H9 (cell line): ENCODE measurements around the gene SCIN. TPM values are rescaled to one million over a fixed set of nuclear protein-coding genes. Genes with fewer than 3 reads are reported as not detected.

Source experiments
- DNase-seq: peaks from one replicate; pipeline ENCODE4 v3.0.0-alpha.2; 2017
- H2AFZ ChIP-seq: one replicate; pipeline ENCODE4 v1.6.1; 2013; ENCODE audit warnings: mild to moderate bottlenecking, low read length, control low read depth, moderate library complexity
- H2AK5ac ChIP-seq: 2 replicates; pipeline ENCODE4 v1.6.1; 2013; ENCODE audit warnings: low read length, control low read depth, mixed read lengths; ENCODE audit not compliant: insufficient read length
- H2BK120ac ChIP-seq: one replicate; pipeline ENCODE4 v1.6.1; 2013; ENCODE audit warnings: low read depth, mild to moderate bottlenecking, low read length, control low read depth, inconsistent platforms; ENCODE audit not compliant: poor library complexity, severe bottlenecking
- H2BK12ac ChIP-seq: 2 replicates; pipeline ENCODE4 v1.6.1; 2013; ENCODE audit warnings: low read length, control low read depth, mixed read lengths, low read depth; ENCODE audit not compliant: insufficient read length
- H2BK15ac ChIP-seq: 2 replicates; pipeline ENCODE4 v1.6.1; 2013; ENCODE audit warnings: low read depth, low read length, control low read depth
- H2BK20ac ChIP-seq: one replicate; pipeline ENCODE4 v1.6.1; 2013; ENCODE audit warnings: low read depth, mild to moderate bottlenecking, low read length, control low read depth, inconsistent platforms; ENCODE audit not compliant: poor library complexity, severe bottlenecking
- H2BK5ac ChIP-seq: 2 replicates; pipeline ENCODE4 v1.6.1; 2013; ENCODE audit warnings: low read length, control low read depth, mixed read lengths; ENCODE audit not compliant: insufficient read length
- H3K14ac ChIP-seq: 2 replicates; pipeline ENCODE4 v1.6.1; 2013; ENCODE audit warnings: low read length, control low read depth; ENCODE audit not compliant: insufficient read depth
- H3K18ac ChIP-seq: 2 replicates; pipeline ENCODE4 v1.6.1; 2013; ENCODE audit warnings: low read depth, mild to moderate bottlenecking, mixed read lengths, low read length, control low read depth; ENCODE audit not compliant: insufficient read length
- H3K23ac ChIP-seq: 2 replicates; pipeline ENCODE4 v1.6.1; 2013; ENCODE audit warnings: low read length, control low read depth, mixed read lengths, low read depth; ENCODE audit not compliant: insufficient read length
- H3K23me2 ChIP-seq: 2 replicates; pipeline ENCODE4 v1.6.1; 2013; ENCODE audit warnings: low read depth, mild to moderate bottlenecking, mixed read lengths, low read length, control low read depth; ENCODE audit not compliant: insufficient read length, poor library complexity, severe bottlenecking
- H3K27ac ChIP-seq: 2 replicates; pipeline ENCODE4 v1.5.1; 2013; ENCODE audit warnings: low read length, control low read depth, mixed read lengths, low read depth; ENCODE audit not compliant: insufficient read length
- H3K27me3 ChIP-seq: 2 replicates; pipeline ENCODE4 v1.6.1; 2013; ENCODE audit warnings: low read length, control low read depth, inconsistent platforms; ENCODE audit not compliant: insufficient read depth
- H3K4ac ChIP-seq: 2 replicates; pipeline ENCODE4 v1.6.1; 2013; ENCODE audit warnings: low read depth, mild to moderate bottlenecking, control low read depth, inconsistent platforms, low read length, moderate library complexity
- H3K4me1 ChIP-seq: 2 replicates; pipeline ENCODE4 v1.6.1; 2013; ENCODE audit warnings: low read length, control low read depth, inconsistent platforms; ENCODE audit not compliant: insufficient read depth
- H3K4me2 ChIP-seq: 2 replicates; pipeline ENCODE4 v1.6.1; 2013; ENCODE audit warnings: low read length, control low read depth, mixed read lengths; ENCODE audit not compliant: insufficient read length, insufficient read depth
- H3K56ac ChIP-seq: 2 replicates; pipeline ENCODE4 v1.6.1; 2013; ENCODE audit warnings: low read depth, mild to moderate bottlenecking, mixed read lengths, low read length, control low read depth; ENCODE audit not compliant: insufficient read length
- H3K79me1 ChIP-seq: 2 replicates; pipeline ENCODE4 v1.6.1; 2013; ENCODE audit warnings: low read depth, mild to moderate bottlenecking, moderate library complexity, low read length, control low read depth, inconsistent platforms; ENCODE audit not compliant: insufficient read depth, poor library complexity, severe bottlenecking
- H3K79me2 ChIP-seq: 2 replicates; pipeline ENCODE4 v1.6.1; 2013; ENCODE audit warnings: low read length, control low read depth, inconsistent platforms; ENCODE audit not compliant: insufficient read depth
- H3K9ac ChIP-seq: 2 replicates; pipeline ENCODE4 v1.6.1; 2013; ENCODE audit warnings: low read length, control low read depth, mixed read lengths; ENCODE audit not compliant: insufficient read length; ENCODE audit errors: extremely low read depth
- H3K9me3 ChIP-seq: one replicate; pipeline ENCODE4 v1.6.1; 2013; ENCODE audit warnings: low read depth, low read length, inconsistent platforms; ENCODE audit not compliant: control insufficient read depth
- H3T11ph ChIP-seq: one replicate; pipeline ENCODE4 v1.6.1; 2013; ENCODE audit warnings: mild to moderate bottlenecking, low read length, control low read depth, inconsistent platforms
- H4K20me1 ChIP-seq: one replicate; pipeline ENCODE4 v1.6.1; 2013; ENCODE audit not compliant: control insufficient read depth, insufficient read length, insufficient read depth
- H4K5ac ChIP-seq: 2 replicates; pipeline ENCODE4 v1.6.1; 2013; ENCODE audit warnings: low read depth, mild to moderate bottlenecking, mixed read lengths, low read length, control low read depth; ENCODE audit not compliant: insufficient read length
- H4K8ac ChIP-seq: replicated peaks from 2 replicates; pipeline ENCODE4 v1.6.1; 2013; ENCODE audit warnings: low read length, control low read depth, mixed read lengths, low read depth; ENCODE audit not compliant: insufficient read length
- H4K91ac ChIP-seq: 2 replicates; pipeline ENCODE4 v1.6.1; 2013; ENCODE audit warnings: low read depth, mild to moderate bottlenecking, moderate library complexity, mixed read lengths, low read length, control low read depth; ENCODE audit not compliant: insufficient read length
- H3K27ac Mint-ChIP-seq, 3 experiments: 2 replicates in 2 of 3; 3 replicates in 1 of 3; pipeline ENCODE4 v1.8.0; 2020 to 2021; ENCODE audit warnings: mixed read lengths in 3 of 3, mild to moderate bottlenecking in 1 of 3, moderate library complexity in 1 of 3
- H3K27me3 Mint-ChIP-seq: 2 replicates; pipeline ENCODE4 v1.8.0; 2021; ENCODE audit warnings: low read depth, mild to moderate bottlenecking, moderate library complexity, mixed read lengths
- H3K36me3 Mint-ChIP-seq, 3 experiments: 2 replicates in 2 of 3; 3 replicates in 1 of 3; pipeline ENCODE4 v1.8.0; 2020 to 2021; ENCODE audit warnings: low read depth in 3 of 3, mixed read lengths in 3 of 3; ENCODE audit not compliant: insufficient read depth in 1 of 3
- H3K4me1 Mint-ChIP-seq, 2 experiments: 2 replicates each; pipeline ENCODE4 v1.8.0; 2020; ENCODE audit warnings: mixed read lengths in 2 of 2
- H3K4me3 Mint-ChIP-seq, 2 experiments: 2 replicates in 1 of 2; 3 replicates in 1 of 2; pipeline ENCODE4 v1.8.0; 2020 to 2021; ENCODE audit warnings: mild to moderate bottlenecking in 2 of 2, mixed read lengths in 2 of 2, moderate library complexity in 1 of 2
- H3K9me3 Mint-ChIP-seq, 2 experiments: 2 replicates in 1 of 2; 3 replicates in 1 of 2; pipeline ENCODE4 v1.8.0; 2020; ENCODE audit warnings: mild to moderate bottlenecking in 2 of 2, mixed read lengths in 2 of 2, moderate library complexity in 1 of 2
- WGBS: extraction: QIAGEN DNeasy Blood & Tissue Kit; methylation state at CpG from one replicate; pipeline ENCODE4 v1.1.7; 2013; ENCODE audit warnings: missing lambda C conversion rate, low lambda C conversion rate, mixed read lengths; ENCODE audit not compliant: insufficient read length; ENCODE audit errors: extremely low coverage; 5-methylcytosine and 5-hydroxymethylcytosine counted together
- total RNA-seq: library from RNA; stranded (reverse); gene quantifications from 2 replicates; pipeline ENCODE4 v1.2.1, GENCODE V29; 2021
- TF ChIP-seq, protein P1 (sequence below): fragments of 200-600 bp; sonication (generic); conservative IDR thresholded peaks from 3 replicates; pipeline ENCODE4 v1.8.0; 2021; ENCODE audit warnings: antibody characterized with exemption, mild to moderate bottlenecking

The SCIN gene
- total RNA-seq, 1 experiment from 2014 or later: 0.44 TPM

DNA sequence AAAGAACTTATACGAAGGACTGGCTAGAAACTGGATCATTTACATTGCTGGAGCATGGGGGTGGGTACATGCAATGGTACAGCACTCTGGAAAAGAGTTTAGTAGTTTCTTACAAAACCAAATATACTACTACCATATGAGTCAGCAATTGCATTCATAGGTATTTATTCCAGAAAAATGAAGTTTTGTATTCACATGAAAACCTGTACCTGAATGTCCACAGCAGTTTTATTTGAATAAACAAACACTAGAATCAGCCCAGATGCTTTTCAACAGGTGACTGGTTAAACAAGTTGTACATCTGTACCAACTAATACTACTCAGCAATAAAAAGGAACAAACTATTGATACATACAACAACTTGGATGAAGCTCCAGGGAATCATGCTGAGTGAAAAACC lies 3.4 kb downstream of the SCIN start:
- H3K9me3 Mint-ChIP-seq: no peaks in the 10 kb centered on the region; a peak in 1 of 5 replicates
- H4K91ac ChIP-seq: no peak overlapping the region
- H3K9ac ChIP-seq: no peak overlapping the region
- H2AFZ ChIP-seq: no peak overlapping the region
- H3K4me1 Mint-ChIP-seq: peaks cover 11 to 12% of the 10 kb centered on the region in 2 experiments
- H2BK15ac ChIP-seq: no peak overlapping the region
- peaks cover 13% of the 10 kb centered on the region for H3K23me2 ChIP-seq
- no peak overlapping the region for H2BK120ac ChIP-seq
- H3K27me3 ChIP-seq: peaks cover 17% of the 10 kb centered on the region; the same call in 1 of the 2 replicates
- H4K8ac ChIP-seq: no peak overlapping the region
- no peak overlapping the region for H2BK12ac ChIP-seq
- H3K27ac ChIP-seq: no peak overlapping the region
- DNase-seq: no peak
- H3K4me1 ChIP-seq: no peaks in the 10 kb centered on the region
- H2AK5ac ChIP-seq: no peak overlapping the region
- no peak overlapping the region for H3T11ph ChIP-seq
- no peak overlapping the region for H3K4me3 Mint-ChIP-seq
- no peak overlapping the region for H3K56ac ChIP-seq
- H3K27ac Mint-ChIP-seq: no peak overlapping the region
- no peak overlapping the region for H2BK5ac ChIP-seq
- H4K5ac ChIP-seq: no peak overlapping the region
- no peak overlapping the region for H3K14ac ChIP-seq
- WGBS: no CpG with 5 or more reads among the region's 1 CpG
- no peak overlapping the region for H3K4me2 ChIP-seq
- no peak overlapping the region for H3K18ac ChIP-seq
- no peak overlapping the region for H2BK20ac ChIP-seq
- no peak overlapping the region for H3K23ac ChIP-seq
- H4K20me1 ChIP-seq: no peaks in the 10 kb centered on the region
- no peaks in the 10 kb centered on the region for H3K36me3 Mint-ChIP-seq
- H3K27me3 Mint-ChIP-seq: peaks cover 43% of the 10 kb centered on the region
- TF ChIP-seq, protein P1, sequence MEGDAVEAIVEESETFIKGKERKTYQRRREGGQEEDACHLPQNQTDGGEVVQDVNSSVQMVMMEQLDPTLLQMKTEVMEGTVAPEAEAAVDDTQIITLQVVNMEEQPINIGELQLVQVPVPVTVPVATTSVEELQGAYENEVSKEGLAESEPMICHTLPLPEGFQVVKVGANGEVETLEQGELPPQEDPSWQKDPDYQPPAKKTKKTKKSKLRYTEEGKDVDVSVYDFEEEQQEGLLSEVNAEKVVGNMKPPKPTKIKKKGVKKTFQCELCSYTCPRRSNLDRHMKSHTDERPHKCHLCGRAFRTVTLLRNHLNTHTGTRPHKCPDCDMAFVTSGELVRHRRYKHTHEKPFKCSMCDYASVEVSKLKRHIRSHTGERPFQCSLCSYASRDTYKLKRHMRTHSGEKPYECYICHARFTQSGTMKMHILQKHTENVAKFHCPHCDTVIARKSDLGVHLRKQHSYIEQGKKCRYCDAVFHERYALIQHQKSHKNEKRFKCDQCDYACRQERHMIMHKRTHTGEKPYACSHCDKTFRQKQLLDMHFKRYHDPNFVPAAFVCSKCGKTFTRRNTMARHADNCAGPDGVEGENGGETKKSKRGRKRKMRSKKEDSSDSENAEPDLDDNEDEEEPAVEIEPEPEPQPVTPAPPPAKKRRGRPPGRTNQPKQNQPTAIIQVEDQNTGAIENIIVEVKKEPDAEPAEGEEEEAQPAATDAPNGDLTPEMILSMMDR: no peak
- H3K79me2 ChIP-seq: no peaks in the 10 kb centered on the region
- no peak overlapping the region for H3K4ac ChIP-seq
- no peaks in the 10 kb centered on the region for H3K79me1 ChIP-seq
- H3K9me3 ChIP-seq: no peaks in the 10 kb centered on the region
